Measurements from ENCODE around the gene TCFL5.

TCFL5 gene

GRCh38 chr20:62888910-62889309, 27.3 kb upstream of the TCFL5 start:
- Histone ChIP-seq H3K79me2 (peaks cover 2% of the 10 kb centered on the region), H3K4me3 (ENCODE audit: low read depth, low read length) (no peak overlapping the region), H3K4me2 (ENCODE audit: low read length) (no peak overlapping the region), H3K27me3 (ENCODE audit: control insufficient read depth, insufficient read depth, low read length) (no peaks in the 10 kb centered on the region), H3K9ac (no peak overlapping the region), H2AFZ (no peak overlapping the region), H3K9me3 (ENCODE audit: control insufficient read depth, low read length) (no peaks in the 10 kb centered on the region), H3K4me1 (no peaks in the 10 kb centered on the region), H3K27ac (no peak overlapping the region), H3K36me3 (ENCODE audit: control insufficient read depth, insufficient read depth, low read length) (no peaks in the 10 kb centered on the region)
- TF ChIP-seq CTCF (IDR thresholded peaks at IDR 0.05): no peak

- no peak for TF ChIP-seq CTCF (IDR thresholded peaks at IDR 0.05)
- Histone ChIP-seq H3K9ac (no peak overlapping the region), H3K4me2 (ENCODE audit: low read length) (no peak overlapping the region), H3K79me2 (peaks cover 2% of the 10 kb centered on the region), H3K4me3 (ENCODE audit: low read depth, low read length) (no peak overlapping the region), H3K4me1 (no peaks in the 10 kb centered on the region), H3K36me3 (ENCODE audit: control insufficient read depth, insufficient read depth, low read length) (no peaks in the 10 kb centered on the region), H3K9me3 (ENCODE audit: control insufficient read depth, low read length) (no peaks in the 10 kb centered on the region), H3K27ac (no peak overlapping the region), H3K27me3 (ENCODE audit: control insufficient read depth, insufficient read depth, low read length) (no peaks in the 10 kb centered on the region), H2AFZ (no peak overlapping the region)
Measured at GRCh38 chr20:62888406-62888805, 26.8 kb upstream of the TCFL5 start.

- no peak overlapping the region for H3K9ac ChIP-seq
- H3K4me2 ChIP-seq (ENCODE audit: low read length): no peak overlapping the region
- H3K27me3 ChIP-seq (ENCODE audit: control insufficient read depth, insufficient read depth, low read length): no peaks in the 10 kb centered on the region
- H2AFZ ChIP-seq: no peak overlapping the region
- H3K4me3 ChIP-seq (ENCODE audit: low read depth, low read length): no peak overlapping the region
- peaks cover 2% of the 10 kb centered on the region for H3K79me2 ChIP-seq
- H3K9me3 ChIP-seq (ENCODE audit: control insufficient read depth, low read length): no peaks in the 10 kb centered on the region
- H3K36me3 ChIP-seq (ENCODE audit: control insufficient read depth, insufficient read depth, low read length): no peaks in the 10 kb centered on the region
- H3K27ac ChIP-seq: no peak overlapping the region
- no peak for TF ChIP-seq CTCF (IDR thresholded peaks at IDR 0.05)
- no peaks in the 10 kb centered on the region for H3K4me1 ChIP-seq
Measured at GRCh38 chr20:62887860-62888239, 26.2 kb upstream of the TCFL5 start.

- Histone ChIP-seq H3K36me3 (ENCODE audit: control insufficient read depth, insufficient read depth, low read length) (no peaks in the 10 kb centered on the region), H3K9me3 (ENCODE audit: control insufficient read depth, low read length) (no peaks in the 10 kb centered on the region), H3K27ac (no peak overlapping the region)
Measured at GRCh38 chr20:62887152-62887859, 25.7 kb upstream of the TCFL5 start.

More at GRCh38 chr20:62887152-62887859, 25.7 kb upstream of the TCFL5 start:
- Histone ChIP-seq H3K4me2 (ENCODE audit: low read length) (no peak overlapping the region), H3K4me1 (no peaks in the 10 kb centered on the region), H2AFZ (no peak overlapping the region), H3K27me3 (ENCODE audit: control insufficient read depth, insufficient read depth, low read length) (no peaks in the 10 kb centered on the region), H3K79me2 (peaks cover 2% of the 10 kb centered on the region), H3K4me3 (ENCODE audit: low read depth, low read length) (no peak overlapping the region), H3K9ac (no peak overlapping the region)
- no peak for TF ChIP-seq CTCF (IDR thresholded peaks at IDR 0.05)

Data from parathyroid adenoma (tissue), 2 donors.